Upper lobe of left lung (tissue), 4 donors: ENCODE data around the gene CCND3.

ENCODE experiments used
- CTCF ChIP-seq, 6 experiments: fragments of 450-650 bp in 4 of 6; fragments of 200-600 bp in 2 of 6; sonication (generic) in 2 of 6; IDR thresholded peaks; one replicate each; pipeline ENCODE4 v1.5.1; 2016 to 2019; ENCODE audit warnings: antibody characterized with exemption in 6 of 6
- EP300 ChIP-seq, 4 donors: sonication (generic); formaldehyde crosslinking; IDR thresholded peaks; one replicate each; pipeline ENCODE4 v1.5.1; 2017; ENCODE audit warnings: antibody characterized with exemption in 4 of 4, control low read depth in 2 of 4
- POLR2A ChIP-seq, 4 donors: fragments of 450-650 bp; IDR thresholded peaks; one replicate each; pipeline ENCODE4 v1.5.1; 2016 to 2017; ENCODE audit warnings: antibody characterized with exemption in 4 of 4, mild to moderate bottlenecking in 2 of 4
- POLR2AphosphoS5 ChIP-seq, 2 donors: sonication (generic); formaldehyde crosslinking; IDR thresholded peaks; one replicate each; pipeline ENCODE4 v1.5.1; 2017; ENCODE audit warnings: antibody characterized with exemption in 2 of 2

GRCh38 chr6:41909727-41910126 lies 31.9 kb downstream of the CCND3 start:
- TF ChIP-seq POLR2A (IDR thresholded peaks at IDR 0.05) (no peak), CTCF (IDR thresholded peaks at IDR 0.05) (no peak), EP300 (IDR thresholded peaks at IDR 0.05) (no peak), POLR2AphosphoS5 (IDR thresholded peaks at IDR 0.05) (no peak)
